Measurements from ENCODE around the gene GNG8. TPM values are rescaled to one million over a fixed set of nuclear protein-coding genes. Genes with fewer than 3 reads are reported as not detected.

GNG8 gene
- total and polyA plus RNA-seq, 12 donors, result 1.9 to 5.9 TPM; not detected in 10

GRCh38 chr19:46659151-46660007 is 23.4 kb upstream of the GNG8 start:
- WGBS, 2 donors, result 4 to 7% methylated on average over 28 of the region's 28 CpGs
- no peak for TF ChIP-seq CTCF (IDR thresholded peaks at IDR 0.05)
- H3K27me3 ChIP-seq, result peaks cover 0 to 50% (median 0%) of the 10 kb centered on the region in 7 donors
- peak in 1 of 8 donors; percentile 7 for ATAC-seq
- no peaks in the 10 kb centered on the region for H3K36me3 ChIP-seq
- H3K4me3 ChIP-seq, result peak overlapping the region in 9 of 10 donors; percentile 46 to 87 (median 68)
- H3K4me1 ChIP-seq, result peaks cover 3 to 35% (median 21%) of the 10 kb centered on the region in 9 donors
- intact Hi-C loops (cut with DNase I), result loop anchor here in 9 of 10 donors (5.0 to 10.0 kb wide), 6 partner anchors 42 to 135 kb away; no protein-coding TSS in a partner anchor
- peak; percentile 39 to 60 for DNase-seq
- H3K27ac ChIP-seq, result peak overlapping the region in 9 of 10 donors; percentile 11 to 83 (median 65)
- no peaks in the 10 kb centered on the region for H3K9me3 ChIP-seq

GRCh38 chr19:46656541-46656940 is 20.5 kb upstream of the GNG8 start:
- H3K9me3 ChIP-seq, result no peaks in the 10 kb centered on the region
- peaks cover 0 to 13% (median 0%) of the 10 kb centered on the region in 9 donors for H3K36me3 ChIP-seq
- DNase-seq (no peak), ATAC-seq (no peak)
- intact Hi-C loops (cut with DNase I), result no loop called here
- 98 to 100% methylated on average over 5 of the region's 5 CpGs for WGBS, 2 donors
- peaks cover 3 to 40% (median 17%) of the 10 kb centered on the region in 9 donors for H3K4me1 ChIP-seq
- H3K27ac ChIP-seq, result no peak overlapping the region
- H3K27me3 ChIP-seq, result peaks cover 0 to 58% (median 0%) of the 10 kb centered on the region in 7 donors
- H3K4me3 ChIP-seq, result no peak overlapping the region
- no peak for TF ChIP-seq CTCF (IDR thresholded peaks at IDR 0.05)

GRCh38 chr19:46654621-46655152 is 18.7 kb upstream of the GNG8 start:
- H3K27me3 ChIP-seq, result peaks cover 0 to 63% (median 0%) of the 10 kb centered on the region in 7 donors
- TF ChIP-seq CTCF (IDR thresholded peaks at IDR 0.05), result no peak
- no peak overlapping the region for H3K4me3 ChIP-seq
- peaks cover 0 to 28% (median 6%) of the 10 kb centered on the region in 9 donors for H3K4me1 ChIP-seq
- ATAC-seq (peak in 7 of 8 donors; percentile 32 to 74 (median 45)), DNase-seq (peak in 1 of 2 donors; percentile 29)
- H3K36me3 ChIP-seq, result peaks cover 0 to 13% (median 0%) of the 10 kb centered on the region in 9 donors
- intact Hi-C loops (cut with DNase I), result no loop called here
- 54 to 60% methylated on average over 16 of the region's 16 CpGs for WGBS, 2 donors
- peak overlapping the region in 7 of 10 donors; percentile 12 to 66 (median 49) for H3K27ac ChIP-seq
- no peaks in the 10 kb centered on the region for H3K9me3 ChIP-seq

GRCh38 chr19:46650445-46650844 is 14.4 kb upstream of the GNG8 start:
- H3K27me3 ChIP-seq, result peaks cover 0 to 65% (median 6%) of the 10 kb centered on the region in 7 donors
- H3K27ac ChIP-seq, result no peak overlapping the region
- H3K4me1 ChIP-seq, result peaks cover 0 to 18% (median 0%) of the 10 kb centered on the region in 9 donors
- DNase-seq (no peak), ATAC-seq (no peak)
- no peak for TF ChIP-seq CTCF (IDR thresholded peaks at IDR 0.05)
- 85 to 89% methylated on average over 7 of the region's 7 CpGs for WGBS, 2 donors
- H3K36me3 ChIP-seq, result peaks cover 0 to 24% (median 0%) of the 10 kb centered on the region in 9 donors
- H3K9me3 ChIP-seq, result peaks cover 0 to 12% (median 3%) of the 10 kb centered on the region in 11 donors
- H3K4me3 ChIP-seq, result no peak overlapping the region
- intact Hi-C loops (cut with DNase I), result no loop called here

Data from heart right ventricle (tissue), 16 donors.